HepG2 (cell line): ENCODE results near the gene RB1. TPM values are rescaled to one million over a fixed set of nuclear protein-coding genes. Genes with fewer than 3 reads are reported as not detected.

ENCODE experiments used
- AGO2 ChIP-seq: fragments of 200-400 bp; formaldehyde crosslinking; optimal IDR thresholded peaks from 2 replicates; pipeline ENCODE3; 2017; ENCODE audit warnings: mild to moderate bottlenecking, low read depth, low read length, moderate library complexity
- BCL6 ChIP-seq: IDR thresholded peaks from 2 replicates; pipeline ENCODE4 v1.6.1; 2016; ENCODE audit warnings: missing genetic modification reagents, missing compliant biosample characterization
- FIP1L1 ChIP-seq: fragments of 200-400 bp; formaldehyde crosslinking; IDR thresholded peaks from 2 replicates; pipeline ENCODE4 v1.6.1; 2018; ENCODE audit warnings: low read depth, mild to moderate bottlenecking, low read length, moderate library complexity, borderline replicate concordance; ENCODE audit not compliant: insufficient read depth
- FOXK1 ChIP-seq: sonication (generic); formaldehyde crosslinking; IDR thresholded peaks from 2 replicates; pipeline ENCODE4 v1.4.0; 2020; ENCODE audit warnings: low read depth, missing genetic modification reagents, borderline replicate concordance
- HMGXB3 ChIP-seq: sonication (generic); formaldehyde crosslinking; IDR thresholded peaks from 2 replicates; pipeline ENCODE4 v1.4.0; 2020; ENCODE audit warnings: missing genetic modification reagents, borderline replicate concordance
- HNRNPH1 ChIP-seq: fragments of 200-400 bp; formaldehyde crosslinking; optimal IDR thresholded peaks from 2 replicates; pipeline ENCODE3; 2017; ENCODE audit warnings: mild to moderate bottlenecking, low read depth, low read length
- MAF1 ChIP-seq: sonication (generic); formaldehyde crosslinking; IDR thresholded peaks from 2 replicates; pipeline ENCODE4 v1.5.0; 2020; ENCODE audit warnings: missing genetic modification reagents, borderline replicate concordance
- MEIS2 ChIP-seq: sonication (generic); formaldehyde crosslinking; IDR thresholded peaks from 2 replicates; pipeline ENCODE4 v1.9.0; 2021; ENCODE audit warnings: mild to moderate bottlenecking, missing genetic modification reagents
- NFYB ChIP-seq: sonication (generic); formaldehyde crosslinking; IDR thresholded peaks from 2 replicates; pipeline ENCODE4 v1.4.0; 2020; ENCODE audit warnings: missing genetic modification reagents
- PAWR ChIP-seq: sonication (generic); formaldehyde crosslinking; IDR thresholded peaks from 2 replicates; pipeline ENCODE4 v1.4.0; 2020; ENCODE audit warnings: missing genetic modification reagents, mild to moderate bottlenecking, borderline replicate concordance
- REL ChIP-seq: sonication (generic); formaldehyde crosslinking; conservative IDR thresholded peaks from 2 replicates; pipeline ENCODE4 v1.8.0; 2022; ENCODE audit warnings: mild to moderate bottlenecking, missing genetic modification reagents, moderate library complexity
- RXRA ChIP-seq: sonication (generic); formaldehyde crosslinking; IDR thresholded peaks from 2 replicates; pipeline ENCODE4 v1.5.1; 2020; ENCODE audit warnings: missing genetic modification reagents
- SALL1 ChIP-seq: sonication (generic); formaldehyde crosslinking; IDR thresholded peaks from 2 replicates; pipeline ENCODE4 v1.8.0; 2022; ENCODE audit warnings: mild to moderate bottlenecking, missing genetic modification reagents
- TCF12 ChIP-seq, 2 experiments: fragments of 450-650 bp in 1 of 2; sonication (generic) in 1 of 2; formaldehyde crosslinking in 1 of 2; IDR thresholded peaks; 2 replicates each; pipeline versions ENCODE4 v1.6.1 to v1.8.0; 2017 to 2022; ENCODE audit warnings: antibody characterized with exemption in 1 of 2, mild to moderate bottlenecking in 1 of 2, missing genetic modification reagents in 1 of 2, moderate library complexity in 1 of 2
- ZNF160 ChIP-seq: sonication (generic); formaldehyde crosslinking; IDR thresholded peaks from 2 replicates; pipeline ENCODE4 v1.8.0; 2022; ENCODE audit warnings: mild to moderate bottlenecking, inconsistent platforms, missing genetic modification reagents
- ZNF343 ChIP-seq: sonication (generic); formaldehyde crosslinking; IDR thresholded peaks from 2 replicates; pipeline ENCODE4 v1.4.0; 2020; ENCODE audit warnings: mild to moderate bottlenecking, missing genetic modification reagents
- ZNF530 ChIP-seq: sonication (generic); formaldehyde crosslinking; IDR thresholded peaks from 2 replicates; pipeline ENCODE4 v1.5.0; 2020; ENCODE audit warnings: low read depth, mild to moderate bottlenecking, missing genetic modification reagents
- ZNF615 ChIP-seq: sonication (generic); formaldehyde crosslinking; IDR thresholded peaks from 2 replicates; pipeline ENCODE4 v1.5.0; 2020; ENCODE audit warnings: mild to moderate bottlenecking, missing genetic modification reagents, borderline replicate concordance
- ZNF703 ChIP-seq: sonication (generic); formaldehyde crosslinking; IDR thresholded peaks from 2 replicates; pipeline ENCODE4 v1.5.1; 2020; ENCODE audit warnings: missing genetic modification reagents, mild to moderate bottlenecking, moderate library complexity, borderline replicate concordance
- ZNF75D ChIP-seq: sonication (generic); formaldehyde crosslinking; IDR thresholded peaks from 2 replicates; pipeline ENCODE4 v1.8.1; 2023; ENCODE audit warnings: missing genetic modification reagents, mild to moderate bottlenecking, borderline replicate concordance
- ZSCAN29 ChIP-seq: sonication (generic); formaldehyde crosslinking; conservative IDR thresholded peaks from 2 replicates; pipeline ENCODE4 v1.4.0; 2020; ENCODE audit warnings: mild to moderate bottlenecking, missing genetic modification reagents
- polyA plus RNA-seq, 8 experiments: library from polyadenylated mRNA; depleted of rRNA in 3 of 8; stranded (reverse) in 7 of 8; unstranded in 1 of 8; fragments of >200 nt; fragmentation: Illumina TruSeq in 4 of 8; extraction: Trizol in 4 of 8; gene quantifications; 2 replicates each; pipeline versions ENCODE4 v1.2.1 to v1.2.3, GENCODE V29; 2011 to 2016; ENCODE audit warnings: low read depth in 4 of 8, missing spikeins in 1 of 8, mixed read lengths in 1 of 8; ENCODE audit not compliant: insufficient read depth in 1 of 8
- total RNA-seq, 5 experiments: library from RNA; depleted of rRNA; stranded (reverse); fragments of >200 nt; fragmentation: Illumina TruSeq; extraction: Trizol; gene quantifications; 2 replicates each; pipeline ENCODE4 v1.2.3, GENCODE V29; 2016; ENCODE audit warnings: low read depth in 1 of 5
- TF ChIP-seq, protein P1 (sequence below): sonication (generic); formaldehyde crosslinking; IDR thresholded peaks from 2 replicates; pipeline ENCODE4 v1.4.0; 2020; ENCODE audit warnings: mild to moderate bottlenecking, missing genetic modification reagents

Gene RB1
- total and polyA plus RNA-seq, 2 of the 13 experiments (the other 11 are each of a cell fraction or from before 2014, with no cell fraction given) = 15.6 to 23.7 TPM

DNA sequence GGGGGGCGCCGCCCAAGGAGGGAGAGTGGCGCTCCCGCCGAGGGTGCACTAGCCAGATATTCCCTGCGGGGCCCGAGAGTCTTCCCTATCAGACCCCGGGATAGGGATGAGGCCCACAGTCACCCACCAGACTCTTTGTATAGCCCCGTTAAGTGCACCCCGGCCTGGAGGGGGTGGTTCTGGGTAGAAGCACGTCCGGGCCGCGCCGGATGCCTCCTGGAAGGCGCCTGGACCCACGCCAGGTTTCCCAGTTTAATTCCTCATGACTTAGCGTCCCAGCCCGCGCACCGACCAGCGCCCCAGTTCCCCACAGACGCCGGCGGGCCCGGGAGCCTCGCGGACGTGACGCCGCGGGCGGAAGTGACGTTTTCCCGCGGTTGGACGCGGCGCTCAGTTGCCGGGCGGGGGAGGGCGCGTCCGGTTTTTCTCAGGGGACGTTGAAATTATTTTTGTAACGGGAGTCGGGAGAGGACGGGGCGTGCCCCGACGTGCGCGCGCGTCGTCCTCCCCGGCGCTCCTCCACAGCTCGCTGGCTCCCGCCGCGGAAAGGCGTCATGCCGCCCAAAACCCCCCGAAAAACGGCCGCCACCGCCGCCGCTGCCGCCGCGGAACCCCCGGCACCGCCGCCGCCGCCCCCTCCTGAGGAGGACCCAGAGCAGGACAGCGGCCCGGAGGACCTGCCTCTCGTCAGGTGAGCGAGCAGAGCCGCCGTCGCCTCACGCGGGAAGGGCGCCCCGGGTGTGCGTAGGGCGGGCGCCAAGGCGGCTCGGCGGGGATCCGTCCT lies at the start of gene RB1 (continued):
- TF ChIP-seq HMGXB3 (CRISPR knock-in tag) (0 out of 2 replicates have a peak, but pooled peaks have one; percentile 66), MAF1 (no peak), RXRA (no peak), TCF12 (IDR thresholded peaks at IDR 0.05) (no peak), TCF12 (CRISPR knock-in tag; IDR thresholded peaks at IDR 0.05) (peak; percentile 75; the same call in 1 of the 2 replicates), ZNF75D (no peak), AGO2 (peak; percentile 78), MEIS2 (CRISPR knock-in tag) (peak; percentile 14; the same call in 1 of the 2 replicates), ZNF160 (CRISPR knock-in tag) (no peak), FIP1L1 (no peak), ZNF703 (CRISPR knock-in tag) (no peak; the same call in 1 of the 2 replicates), ZNF615 (no peak), SALL1 (CRISPR knock-in tag) (peak; percentile 67), NFYB (CRISPR knock-in tag) (no peak; the same call in 1 of the 2 replicates), ZNF530 (CRISPR knock-in tag) (no peak), FOXK1 (CRISPR knock-in tag) (0 out of 2 replicates have a peak, but pooled peaks have one; percentile 44), HNRNPH1 (peak; percentile 23), REL (CRISPR knock-in tag) (0 out of 2 replicates have a peak, but pooled peaks have one; percentile 44), PAWR (CRISPR knock-in tag) (no peak), BCL6 (peak; percentile 23; the same call in 1 of the 2 replicates), ZNF343 (CRISPR knock-in tag) (no peak), ZSCAN29 (CRISPR knock-in tag) (no peak)
- TF ChIP-seq, protein P1, sequence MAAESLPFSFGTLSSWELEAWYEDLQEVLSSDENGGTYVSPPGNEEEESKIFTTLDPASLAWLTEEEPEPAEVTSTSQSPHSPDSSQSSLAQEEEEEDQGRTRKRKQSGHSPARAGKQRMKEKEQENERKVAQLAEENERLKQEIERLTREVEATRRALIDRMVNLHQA (CRISPR knock-in tag) = no peak
